Raji (cell line): Measurements from ENCODE around the gene C10orf88.

Experiments
- POLR2A ChIP-seq: IDR thresholded peaks from 2 replicates; pipeline ENCODE4 v1.6.1; 2011; ENCODE audit warnings: low read depth, low read length, control low read depth; ENCODE audit not compliant: insufficient read depth

The C10orf88 gene

GRCh38 chr10:122911889-122912484 lies 42.0 kb downstream of the C10orf88 start:
- no peak for TF ChIP-seq POLR2A

- no peak for TF ChIP-seq POLR2A
These were observed 43.7 kb downstream of the C10orf88 start, which contains the start of gene FAM24A for GRCh38 chr10:122910310-122910709. FAM24A (plus strand) TSS chr10:122910610; CDS start chr10:122911635, 1,025 bp downstream.

- no peak for TF ChIP-seq POLR2A
These were observed 59.6 kb downstream of the C10orf88 start for GRCh38 chr10:122894261-122894944.

- TF ChIP-seq POLR2A: no peak
These were observed 69.9 kb downstream of the C10orf88 start for GRCh38 chr10:122884166-122884565.

GRCh38 chr10:122882766-122883165 lies 71.3 kb downstream of the C10orf88 start:
- no peak for TF ChIP-seq POLR2A
